Naive B cell (primary cell): ENCODE data around the gene RTN4R. TPM values are rescaled to one million over a fixed set of nuclear protein-coding genes. Genes with fewer than 3 reads are reported as not detected.
A peak's percentile ranks its signal among the peaks of the same experiment; 100 is the strongest.
"Not testable (repeated sequence)": the region's sequence is repeated elsewhere in the genome, so short reads cannot be mapped to it uniquely, and the experiment has no call there.

Experiments used
- ATAC-seq, 2 donors: fragments of 150-1000 bp; cut with Tn5 transposase; 2 replicates each; pipeline ENCODE4 v1.10.0; 2021; ENCODE audit warnings: low read depth in 2 of 2, mild to moderate bottlenecking in 2 of 2, moderate library complexity in 2 of 2
- DNase-seq: peaks from one replicate; pipeline ENCODE4 v3.0.0; 2022
- H3K27ac Mint-ChIP-seq, 6 donors: one replicate each; pipeline ENCODE4 v1.8.0; 2020 to 2022; ENCODE audit warnings: mild to moderate bottlenecking in 6 of 6, mixed read lengths in 6 of 6, moderate library complexity in 5 of 6, inconsistent platforms in 2 of 6
- H3K27me3 Mint-ChIP-seq, 3 donors: one replicate each; pipeline ENCODE4 v1.8.0; 2021 to 2022; ENCODE audit warnings: mixed read lengths in 3 of 3, mild to moderate bottlenecking in 1 of 3
- H3K36me3 Mint-ChIP-seq, 2 donors: one replicate each; pipeline ENCODE4 v1.8.0; 2020 to 2022; ENCODE audit warnings: mixed read lengths in 2 of 2, inconsistent platforms in 1 of 2, mild to moderate bottlenecking in 1 of 2
- H3K4me1 Mint-ChIP-seq, 3 donors: one replicate each; pipeline ENCODE4 v1.8.0; 2020 to 2022; ENCODE audit warnings: mixed read lengths in 3 of 3, inconsistent platforms in 1 of 3, mild to moderate bottlenecking in 1 of 3, moderate library complexity in 1 of 3
- H3K4me3 Mint-ChIP-seq, 8 donors: one replicate each; pipeline ENCODE4 v1.8.0; 2020 to 2022; ENCODE audit warnings: mild to moderate bottlenecking in 8 of 8, mixed read lengths in 8 of 8, moderate library complexity in 8 of 8, inconsistent platforms in 2 of 8
- H3K9me3 Mint-ChIP-seq, 7 donors: one replicate each; pipeline ENCODE4 v1.8.0; 2020 to 2022; ENCODE audit warnings: mixed read lengths in 7 of 7, mild to moderate bottlenecking in 5 of 7, inconsistent platforms in 2 of 7, moderate library complexity in 1 of 7
- polyA plus RNA-seq, 6 donors: library from polyadenylated mRNA; unstranded; fragments of 300-500 nt; fragmentation: Illumina TruSeq; gene quantifications; one replicate each; pipeline ENCODE4 v1.2.3, GENCODE V29; 2021; ENCODE audit warnings: low read depth in 6 of 6

RTN4R gene
- polyA plus RNA-seq, 6 donors from 2014 or later: not detected

GRCh38 chr22:20286312-20286660, 18.2 kb upstream of the RTN4R start:
- not testable (repeated sequence) for ATAC-seq, H3K9me3 Mint-ChIP-seq, H3K27me3 Mint-ChIP-seq, DNase-seq, H3K4me3 Mint-ChIP-seq, H3K36me3 Mint-ChIP-seq, H3K4me1 Mint-ChIP-seq, H3K27ac Mint-ChIP-seq

GRCh38 chr22:20285473-20286311, 17.6 kb upstream of the RTN4R start:
- H3K36me3 Mint-ChIP-seq, H3K27ac Mint-ChIP-seq, H3K4me3 Mint-ChIP-seq, H3K27me3 Mint-ChIP-seq, H3K9me3 Mint-ChIP-seq, H3K4me1 Mint-ChIP-seq: not testable (repeated sequence)
- ATAC-seq (peak; percentile 82 to 83), DNase-seq (peak; percentile 72)

- Mint-ChIP-seq H3K4me1 (peaks cover 7 to 10% (median 10%) of the 10 kb centered on the region in 3 donors), H3K27ac (no peak overlapping the region), H3K4me3 (no peak overlapping the region), H3K36me3 (no peaks in the 10 kb centered on the region), H3K27me3 (no peaks in the 10 kb centered on the region), H3K9me3 (no peaks in the 10 kb centered on the region)
- ATAC-seq (no peak), DNase-seq (no peak)
These were observed 16.5 kb upstream of the RTN4R start for GRCh38 chr22:20284471-20285086.

- no peak for DNase-seq
- H3K9me3 Mint-ChIP-seq: no peaks in the 10 kb centered on the region
- H3K4me1 Mint-ChIP-seq: peaks cover 7 to 10% (median 10%) of the 10 kb centered on the region in 3 donors
- no peaks in the 10 kb centered on the region for H3K36me3 Mint-ChIP-seq
- no peak overlapping the region for H3K4me3 Mint-ChIP-seq
- no peak overlapping the region for H3K27ac Mint-ChIP-seq
- H3K27me3 Mint-ChIP-seq: no peaks in the 10 kb centered on the region
- ATAC-seq: no peak
These were observed 15.6 kb upstream of the RTN4R start for GRCh38 chr22:20283674-20284066.

GRCh38 chr22:20282901-20283673, 15.0 kb upstream of the RTN4R start:
- no peaks in the 10 kb centered on the region for H3K27me3 Mint-ChIP-seq
- no peak overlapping the region for H3K4me3 Mint-ChIP-seq
- DNase-seq: no peak
- H3K36me3 Mint-ChIP-seq: no peaks in the 10 kb centered on the region
- peak overlapping the region in 1 of 6 donors; percentile 72 for H3K27ac Mint-ChIP-seq
- ATAC-seq: no peak
- peaks cover 7 to 10% (median 10%) of the 10 kb centered on the region in 3 donors for H3K4me1 Mint-ChIP-seq
- no peaks in the 10 kb centered on the region for H3K9me3 Mint-ChIP-seq

- DNase-seq (no peak), ATAC-seq (no peak)
- H3K36me3 Mint-ChIP-seq: no peaks in the 10 kb centered on the region
- peaks cover 4 to 8% (median 6%) of the 10 kb centered on the region in 3 donors for H3K4me1 Mint-ChIP-seq
- no peaks in the 10 kb centered on the region for H3K27me3 Mint-ChIP-seq
- no peak overlapping the region for H3K27ac Mint-ChIP-seq
- no peak overlapping the region for H3K4me3 Mint-ChIP-seq
- no peaks in the 10 kb centered on the region for H3K9me3 Mint-ChIP-seq
These were observed 13.8 kb upstream of the RTN4R start for GRCh38 chr22:20281891-20282290.

GRCh38 chr22:20281473-20281872, 13.4 kb upstream of the RTN4R start:
- not testable (repeated sequence) for H3K4me3 Mint-ChIP-seq, H3K27me3 Mint-ChIP-seq, DNase-seq, H3K27ac Mint-ChIP-seq, ATAC-seq, H3K4me1 Mint-ChIP-seq, H3K36me3 Mint-ChIP-seq, H3K9me3 Mint-ChIP-seq

- Mint-ChIP-seq H3K27me3 (no peaks in the 10 kb centered on the region), H3K27ac (no peak overlapping the region), H3K36me3 (no peaks in the 10 kb centered on the region)
These were observed 12.7 kb upstream of the RTN4R start for GRCh38 chr22:20280866-20281265.

GRCh38 chr22:20280163-20280562, 12.0 kb upstream of the RTN4R start:
- not testable (repeated sequence) for H3K27me3 Mint-ChIP-seq, H3K4me3 Mint-ChIP-seq

More at GRCh38 chr22:20280866-20281265, 12.7 kb upstream of the RTN4R start:
- DNase-seq (no peak), ATAC-seq (no peak)
- Mint-ChIP-seq H3K9me3 (no peaks in the 10 kb centered on the region), H3K4me3 (no peak overlapping the region), H3K4me1 (no peaks in the 10 kb centered on the region)

GRCh38 chr22:20279662-20280134, 11.6 kb upstream of the RTN4R start:
- Mint-ChIP-seq H3K27ac (no peak overlapping the region), H3K4me3 (no peak overlapping the region), H3K9me3 (no peaks in the 10 kb centered on the region), H3K27me3 (no peaks in the 10 kb centered on the region), H3K4me1 (no peaks in the 10 kb centered on the region), H3K36me3 (no peaks in the 10 kb centered on the region)
- DNase-seq (no peak), ATAC-seq (no peak)

More at GRCh38 chr22:20280163-20280562, 12.0 kb upstream of the RTN4R start:
- not testable (repeated sequence) for DNase-seq, H3K27ac Mint-ChIP-seq, ATAC-seq, H3K9me3 Mint-ChIP-seq, H3K36me3 Mint-ChIP-seq, H3K4me1 Mint-ChIP-seq

GRCh38 chr22:20278726-20279490, 10.8 kb upstream of the RTN4R start:
- H3K27ac Mint-ChIP-seq, ATAC-seq, H3K4me1 Mint-ChIP-seq: not testable (repeated sequence)

GRCh38 chr22:20277936-20278635, 10.0 kb upstream of the RTN4R start:
- ATAC-seq, H3K36me3 Mint-ChIP-seq, H3K4me3 Mint-ChIP-seq, H3K4me1 Mint-ChIP-seq, H3K27ac Mint-ChIP-seq, H3K27me3 Mint-ChIP-seq, H3K9me3 Mint-ChIP-seq, DNase-seq: not testable (repeated sequence)

More at GRCh38 chr22:20278726-20279490, 10.8 kb upstream of the RTN4R start:
- not testable (repeated sequence) for DNase-seq, H3K4me3 Mint-ChIP-seq, H3K9me3 Mint-ChIP-seq, H3K36me3 Mint-ChIP-seq, H3K27me3 Mint-ChIP-seq
